PC-9 (cell line): ENCODE results near the gene KRIT1. TPM values are rescaled to one million over a fixed set of nuclear protein-coding genes. Genes with fewer than 3 reads are reported as not detected.

Experiments used
- BruUV-seq: library from RNA; stranded (reverse); fragments of 400-500 nt; replicated peaks from 2 replicates; lab custom pipeline; 2021; lab: Mats Ljungman, UMichigan
- CTCF ChIA-PET: fragments of 300-600 bp; sonication (Branson Sonifier 250); formaldehyde crosslinking; loops from one replicate; lab custom pipeline; 2022; ENCODE audit warnings: antibody characterized with exemption; lab: Charles Lee
- POLR2A ChIA-PET: fragments of 300-600 bp; sonication (Branson Sonifier 250); formaldehyde crosslinking; loops from one replicate; lab custom pipeline; 2022; ENCODE audit warnings: antibody characterized with exemption; ENCODE audit not compliant: unreplicated experiment; lab: Charles Lee
- DNase-seq, 2 experiments: peaks; one replicate each; pipeline versions ENCODE4 v3.0.0 to v3.0.0-alpha.2; 2015 to 2022; ENCODE audit warnings: mixed read lengths in 1 of 2
- H2AFZ ChIP-seq: fragments of 200-600 bp; sonication (generic); 2 replicates; pipeline ENCODE4 v1.8.1; 2017; ENCODE audit warnings: antibody characterized with exemption
- H3F3A ChIP-seq: fragments of 200-600 bp; sonication (generic); 2 replicates; pipeline ENCODE4 v1.8.1; 2017; ENCODE audit warnings: antibody characterized with exemption, mild to moderate bottlenecking, low read depth; ENCODE audit not compliant: insufficient read depth
- H3K27ac ChIP-seq: fragments of 200-600 bp; sonication (generic); 2 replicates; pipeline ENCODE4 v1.6.1; 2016; ENCODE audit warnings: mixed run types
- H3K27me3 ChIP-seq: fragments of 200-600 bp; sonication (generic); 2 replicates; pipeline ENCODE4 v1.6.1; 2016; ENCODE audit warnings: low read depth, mixed run types; ENCODE audit not compliant: insufficient read depth
- H3K36me3 ChIP-seq: fragments of 200-600 bp; sonication (generic); 2 replicates; pipeline ENCODE4 v1.6.1; 2016; ENCODE audit warnings: low read depth, mixed run types
- H3K4me1 ChIP-seq: fragments of 200-600 bp; sonication (generic); replicated peaks from 2 replicates; pipeline ENCODE4 v1.6.1; 2016; ENCODE audit warnings: mixed run types; ENCODE audit not compliant: insufficient read depth
- H3K4me2 ChIP-seq: fragments of 200-600 bp; sonication (generic); 2 replicates; pipeline ENCODE4 v1.6.1; 2017; ENCODE audit warnings: mixed run types
- H3K4me3 ChIP-seq: fragments of 200-600 bp; sonication (generic); 2 replicates; pipeline ENCODE4 v1.6.1; 2016; ENCODE audit warnings: mixed run types
- H3K79me2 ChIP-seq: fragments of 200-600 bp; sonication (generic); 2 replicates; pipeline ENCODE4 v1.6.1; 2017; ENCODE audit warnings: low read depth, mixed run types
- H3K9me2 ChIP-seq: fragments of 200-600 bp; sonication (generic); 2 replicates; pipeline ENCODE4 v1.8.1; 2017; ENCODE audit warnings: mild to moderate bottlenecking; ENCODE audit not compliant: insufficient read depth
- H3K9me3 ChIP-seq: fragments of 200-600 bp; sonication (generic); 2 replicates; pipeline ENCODE4 v1.8.1; 2016; ENCODE audit warnings: low read depth; ENCODE audit not compliant: insufficient read depth
- H4K20me1 ChIP-seq: fragments of 200-600 bp; sonication (generic); 2 replicates; pipeline ENCODE4 v1.8.1; 2017; ENCODE audit not compliant: insufficient read depth
- EZH2 ChIP-seq: fragments of 200-600 bp; sonication (generic); IDR thresholded peaks from 2 replicates; pipeline ENCODE4 v1.8.0; 2017; ENCODE audit warnings: antibody characterized with exemption, low read depth
- intact Hi-C: fragments of 100-400 bp; cut with micrococcal nuclease; formaldehyde crosslinking; loops from one replicate; pipeline ENCODE4 v1.10.0; 2022; ENCODE audit not compliant: unreplicated experiment
- microRNA-seq: library from miRNA; unstranded; fragments of <30 nt; microRNA quantifications from one replicate; pipeline ENCODE4 v1.2.0, GENCODE V29; 2021; ENCODE audit warnings: borderline number of aligned reads, borderline replicate concordance
- total RNA-seq: library from RNA; stranded (reverse); gene quantifications from 2 replicates; pipeline ENCODE4 v1.2.3, GENCODE V29; 2021
- TF ChIP-seq, protein P1 (sequence below): fragments of 200-600 bp; sonication (generic); conservative IDR thresholded peaks from 2 replicates; pipeline ENCODE4 v1.6.1; 2017; ENCODE audit warnings: mixed run types, antibody characterized with exemption, mild to moderate bottlenecking, moderate library complexity

The KRIT1 gene
- total RNA-seq, 1 experiment from 2014 or later, result 52.6 TPM

DNA sequence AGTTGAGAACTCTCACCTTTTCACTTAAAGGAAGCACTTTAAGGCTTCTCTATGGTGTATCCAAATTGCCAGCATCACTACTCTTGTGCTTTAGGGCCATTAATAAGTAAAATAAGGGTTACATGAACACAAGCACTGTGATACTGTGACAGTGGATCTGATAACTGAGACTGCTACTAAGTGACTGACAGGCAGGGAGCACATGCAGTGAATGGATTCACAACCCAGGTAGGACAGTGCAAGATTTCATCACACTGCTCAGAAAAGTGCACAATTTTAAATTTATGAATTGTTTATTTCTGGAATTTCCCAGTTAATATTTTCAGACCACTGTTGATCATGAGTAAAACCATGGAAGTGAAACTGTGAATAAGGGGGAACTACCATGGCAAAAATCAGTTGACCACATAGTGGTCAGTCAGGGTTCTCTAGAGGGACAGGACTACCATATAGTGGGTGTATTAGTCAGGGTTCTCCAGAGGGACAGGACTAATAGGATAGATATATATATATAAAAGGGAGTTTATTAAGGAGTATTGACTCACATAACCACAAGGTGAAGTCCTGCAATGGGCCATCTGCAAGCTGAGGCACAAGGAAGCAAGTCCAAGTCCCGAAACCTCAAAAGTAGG is 90.5 kb downstream of the KRIT1 start:
- Histone ChIP-seq H3F3A (no peaks in the 10 kb centered on the region), H3K4me2 (no peak overlapping the region), H2AFZ (no peak overlapping the region), H4K20me1 (no peaks in the 10 kb centered on the region), H3K36me3 (no peaks in the 10 kb centered on the region), H3K79me2 (no peaks in the 10 kb centered on the region), H3K9me2 (no peaks in the 10 kb centered on the region), H3K4me1 (no peaks in the 10 kb centered on the region), H3K9me3 (no peaks in the 10 kb centered on the region), H3K27me3 (no peaks in the 10 kb centered on the region), H3K4me3 (no peak overlapping the region), H3K27ac (no peak overlapping the region)
- ChIA-PET CTCF (no interaction called here), POLR2A (no interaction called here)
- no TSS peak for BruUV-seq
- intact Hi-C loops, result no loop called here
- DNase-seq, result no peak
- no peak for TF ChIP-seq EZH2
- TF ChIP-seq, protein P1, sequence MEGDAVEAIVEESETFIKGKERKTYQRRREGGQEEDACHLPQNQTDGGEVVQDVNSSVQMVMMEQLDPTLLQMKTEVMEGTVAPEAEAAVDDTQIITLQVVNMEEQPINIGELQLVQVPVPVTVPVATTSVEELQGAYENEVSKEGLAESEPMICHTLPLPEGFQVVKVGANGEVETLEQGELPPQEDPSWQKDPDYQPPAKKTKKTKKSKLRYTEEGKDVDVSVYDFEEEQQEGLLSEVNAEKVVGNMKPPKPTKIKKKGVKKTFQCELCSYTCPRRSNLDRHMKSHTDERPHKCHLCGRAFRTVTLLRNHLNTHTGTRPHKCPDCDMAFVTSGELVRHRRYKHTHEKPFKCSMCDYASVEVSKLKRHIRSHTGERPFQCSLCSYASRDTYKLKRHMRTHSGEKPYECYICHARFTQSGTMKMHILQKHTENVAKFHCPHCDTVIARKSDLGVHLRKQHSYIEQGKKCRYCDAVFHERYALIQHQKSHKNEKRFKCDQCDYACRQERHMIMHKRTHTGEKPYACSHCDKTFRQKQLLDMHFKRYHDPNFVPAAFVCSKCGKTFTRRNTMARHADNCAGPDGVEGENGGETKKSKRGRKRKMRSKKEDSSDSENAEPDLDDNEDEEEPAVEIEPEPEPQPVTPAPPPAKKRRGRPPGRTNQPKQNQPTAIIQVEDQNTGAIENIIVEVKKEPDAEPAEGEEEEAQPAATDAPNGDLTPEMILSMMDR, result no peak

DNA sequence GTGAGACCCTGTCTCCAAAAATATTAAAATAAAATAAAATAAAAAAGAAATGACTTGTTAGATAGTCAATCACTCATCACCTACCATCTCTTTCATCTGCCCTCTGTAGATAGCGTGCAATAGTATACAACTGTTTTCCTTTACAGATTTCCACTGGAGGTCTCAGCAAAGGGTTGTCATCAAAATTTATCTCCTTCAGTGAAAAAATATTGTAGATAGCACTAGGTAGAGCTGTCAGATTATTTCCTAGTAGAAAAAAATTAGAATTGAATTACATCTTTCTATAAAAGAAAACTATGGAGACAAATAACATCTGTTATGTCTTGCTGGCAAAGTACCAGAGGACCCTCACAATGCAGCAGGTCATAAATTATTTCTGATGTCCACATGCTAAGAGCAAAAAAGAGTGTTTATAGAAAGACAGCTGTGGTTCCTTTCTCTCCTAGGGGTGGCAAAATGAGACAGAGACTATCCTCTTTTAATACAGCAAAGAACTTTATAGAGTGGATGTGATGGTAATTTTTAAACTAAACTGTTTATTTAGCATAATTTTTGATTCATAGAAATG is 95.2 kb downstream of the KRIT1 start:
- H3K79me2 ChIP-seq, result no peaks in the 10 kb centered on the region
- no peaks in the 10 kb centered on the region for H3K27me3 ChIP-seq
- H2AFZ ChIP-seq, result no peak overlapping the region
- H3K4me1 ChIP-seq, result no peaks in the 10 kb centered on the region
- H3K9me2 ChIP-seq, result no peaks in the 10 kb centered on the region
- TF ChIP-seq, protein P1, result no peak
- no peak for TF ChIP-seq EZH2
- no peaks in the 10 kb centered on the region for H3K36me3 ChIP-seq
- no TSS peak for BruUV-seq
- no peaks in the 10 kb centered on the region for H3K9me3 ChIP-seq
- H3K4me3 ChIP-seq, result no peak overlapping the region
- H3K27ac ChIP-seq, result no peak overlapping the region
- H4K20me1 ChIP-seq, result no peaks in the 10 kb centered on the region
- no peaks in the 10 kb centered on the region for H3F3A ChIP-seq
- intact Hi-C loops, result no loop called here
- no peak overlapping the region for H3K4me2 ChIP-seq
- POLR2A ChIA-PET, result interaction anchor here (0.6 kb wide), 1 partner anchor 64 kb away, joined by 3 read pairs; no protein-coding TSS in a partner anchor
- no peak for DNase-seq
- CTCF ChIA-PET, result no interaction called here

DNA sequence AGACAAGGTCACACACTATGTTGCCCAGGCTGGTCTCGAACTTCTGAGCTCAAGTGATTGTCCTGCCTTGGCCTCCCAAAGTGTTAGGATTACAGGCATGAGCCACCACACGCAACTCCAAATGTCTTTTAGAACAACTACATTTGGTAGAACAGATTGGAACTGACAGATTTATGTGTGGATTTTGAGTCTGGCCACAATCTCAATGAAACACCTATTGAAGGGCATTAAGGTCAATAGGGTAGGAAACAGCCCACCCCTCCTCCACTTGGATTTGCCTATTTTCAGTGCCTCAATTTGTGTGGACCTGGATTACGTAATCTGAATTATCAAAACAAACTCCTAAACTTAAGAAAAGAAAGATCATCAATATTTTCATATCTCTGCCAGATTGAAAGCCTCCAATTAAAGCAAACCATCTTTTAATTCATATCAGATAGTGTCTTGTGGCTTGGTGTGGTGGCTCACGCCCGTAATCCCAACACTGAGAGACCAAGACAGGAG is 95.9 kb downstream of the KRIT1 start:
- POLR2A ChIA-PET, result no interaction called here

More for the DNA sequence above, 95.9 kb downstream of the KRIT1 start:
- no peaks in the 10 kb centered on the region for H3K36me3 ChIP-seq
- H3K27me3 ChIP-seq, result no peaks in the 10 kb centered on the region
- no peaks in the 10 kb centered on the region for H3K79me2 ChIP-seq
- H3K9me2 ChIP-seq, result no peaks in the 10 kb centered on the region
- H4K20me1 ChIP-seq, result no peaks in the 10 kb centered on the region
- intact Hi-C loops, result no loop called here
- H3K4me1 ChIP-seq, result no peaks in the 10 kb centered on the region
- BruUV-seq, result no TSS peak
- H2AFZ ChIP-seq, result no peak overlapping the region
- TF ChIP-seq EZH2, result no peak
- TF ChIP-seq, protein P1, result no peak
- no peak overlapping the region for H3K4me2 ChIP-seq
- no peak overlapping the region for H3K4me3 ChIP-seq
- no peaks in the 10 kb centered on the region for H3F3A ChIP-seq
- no peak for DNase-seq
- no peak overlapping the region for H3K27ac ChIP-seq
- CTCF ChIA-PET, result no interaction called here
- no peaks in the 10 kb centered on the region for H3K9me3 ChIP-seq

Small RNAs within 50 kb of the gene (microRNA-seq; reads per million reads assigned to microRNA genes)
- not detected for gene MIR1285-1

Other genes with a start within 250 kb of the KRIT1 start
- gene CYP51A1, start 111.4 kb downstream of the KRIT1 start, total RNA-seq, result 58.9 and 89.0 TPM in 2 replicates
- gene LRRD1, start 66.8 kb downstream of the KRIT1 start, total RNA-seq, result not detected in 2 replicates
- gene ANKIB1, start 60 bp upstream of the KRIT1 start, total RNA-seq, result 78.2 and 116 TPM in 2 replicates
- 39.4 and 41.7 TPM in 2 replicates for gene GATAD1, start 201.6 kb upstream of the KRIT1 start, total RNA-seq
- gene ERVW-1, start 232.0 kb upstream of the KRIT1 start, total RNA-seq, result not detected in 2 replicates